GM04503 (cell line): ENCODE results near the gene PAX8.

Experiments
- DNase-seq: peaks from one replicate; pipeline ENCODE4 v3.0.0-alpha.2; 2012; ENCODE audit warnings: low read depth

PAX8 gene

DNA sequence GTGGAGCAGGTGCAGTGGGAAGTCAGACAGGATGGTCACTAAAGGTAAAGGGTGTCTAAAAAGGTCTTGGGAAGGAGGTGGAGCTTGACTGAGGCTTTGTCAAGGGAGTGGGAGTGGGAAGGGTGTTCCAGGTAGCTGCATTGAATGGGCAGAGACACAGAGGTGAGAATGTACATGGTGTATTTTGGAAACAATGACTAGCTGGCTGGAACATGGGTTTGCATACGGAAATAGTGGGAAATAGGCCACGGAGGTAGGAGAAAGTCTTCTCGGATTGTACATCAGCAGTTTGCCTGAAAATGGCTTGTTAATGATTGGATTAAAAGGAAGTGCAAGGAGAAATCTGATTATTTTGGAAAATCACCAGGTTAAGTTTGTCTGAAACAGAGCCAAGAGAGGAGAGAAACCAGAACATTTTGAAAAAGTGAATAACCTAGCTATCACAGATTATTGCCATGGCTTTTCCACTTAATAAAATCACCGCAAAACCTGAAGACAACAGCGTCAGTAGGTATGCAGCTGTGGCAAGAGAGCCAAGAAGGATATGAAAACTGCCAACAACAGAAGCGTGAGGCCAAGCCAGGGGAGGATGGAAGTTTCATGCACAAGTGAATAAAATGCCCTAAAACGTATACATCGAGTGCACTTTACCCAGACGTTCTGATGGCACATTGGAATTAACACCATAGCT, 13.9 kb downstream of the PAX8 start:
- no peak for DNase-seq

DNA sequence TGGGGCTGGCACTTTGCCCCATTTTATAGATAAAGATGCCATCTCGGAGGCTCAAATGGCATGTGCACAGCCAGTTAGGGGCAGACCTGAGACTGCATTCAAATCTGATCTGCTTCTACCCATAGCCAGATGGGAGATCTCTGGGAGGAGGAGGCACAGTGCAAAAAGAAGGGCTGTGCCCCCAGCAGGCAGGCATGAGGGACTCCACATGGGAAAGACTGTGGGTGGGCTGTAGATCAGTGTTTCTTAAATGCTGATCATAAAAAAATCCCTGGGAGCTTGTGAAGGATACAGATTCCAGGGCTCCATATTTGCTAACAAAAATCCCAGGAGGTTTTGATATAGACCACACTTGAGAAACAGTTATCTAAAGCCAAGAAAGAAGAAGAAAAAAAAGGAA, 15.2 kb downstream of the PAX8 start:
- no peak for DNase-seq

DNA sequence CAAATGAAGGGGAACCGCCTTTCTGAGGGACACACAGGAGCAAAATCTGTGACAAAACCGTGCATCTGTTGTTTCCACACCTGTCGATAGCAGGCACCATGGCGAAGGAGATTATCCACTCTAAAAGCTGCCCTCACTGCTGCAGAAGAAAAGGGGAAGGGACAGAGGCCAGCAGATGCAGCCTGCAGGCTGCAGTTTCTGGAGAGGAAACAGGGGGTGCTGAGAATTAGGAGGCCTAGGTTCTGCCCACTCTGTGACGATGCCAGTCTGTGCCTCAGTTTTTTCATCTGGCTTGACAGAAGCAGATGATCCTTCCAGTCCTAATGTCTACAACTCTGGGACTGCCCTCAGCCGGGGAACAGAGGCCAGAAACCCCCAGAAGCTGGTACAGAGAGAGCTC, 17.7 kb downstream of the PAX8 start:
- DNase-seq = no peak

DNA sequence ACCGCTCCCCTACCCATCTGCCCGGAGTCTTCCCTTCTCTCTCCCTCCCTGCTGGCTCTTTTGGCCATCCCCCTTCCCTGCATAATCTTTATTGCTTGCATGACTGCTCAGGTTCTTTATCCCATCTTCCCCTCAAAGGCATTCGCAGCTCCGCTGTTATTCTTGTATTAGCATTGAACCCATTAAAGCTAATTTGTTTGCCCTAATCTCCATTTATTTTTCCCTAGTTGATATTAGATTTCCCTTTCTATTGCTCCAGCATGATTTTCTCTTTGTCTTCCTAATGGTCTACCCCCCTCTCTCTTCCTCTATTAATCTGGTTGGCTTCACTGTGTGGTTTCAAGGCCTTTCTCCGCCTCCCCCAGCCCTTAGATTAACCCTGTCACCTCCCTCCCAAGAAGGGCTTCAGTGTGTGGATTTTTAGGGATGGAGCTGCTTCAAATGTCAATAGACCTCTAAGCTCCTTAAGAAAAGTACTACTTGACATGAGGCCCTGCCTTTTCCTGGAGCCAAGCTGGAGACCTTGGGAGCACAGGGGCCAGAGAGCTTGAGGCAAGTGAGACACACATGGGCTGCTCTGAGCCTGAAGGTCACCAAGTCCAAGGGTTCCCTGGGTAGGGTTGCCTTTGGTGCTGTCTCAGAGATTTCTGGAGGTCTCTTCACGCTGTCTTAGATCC, 20.1 kb downstream of the PAX8 start:
- no peak for DNase-seq

DNA sequence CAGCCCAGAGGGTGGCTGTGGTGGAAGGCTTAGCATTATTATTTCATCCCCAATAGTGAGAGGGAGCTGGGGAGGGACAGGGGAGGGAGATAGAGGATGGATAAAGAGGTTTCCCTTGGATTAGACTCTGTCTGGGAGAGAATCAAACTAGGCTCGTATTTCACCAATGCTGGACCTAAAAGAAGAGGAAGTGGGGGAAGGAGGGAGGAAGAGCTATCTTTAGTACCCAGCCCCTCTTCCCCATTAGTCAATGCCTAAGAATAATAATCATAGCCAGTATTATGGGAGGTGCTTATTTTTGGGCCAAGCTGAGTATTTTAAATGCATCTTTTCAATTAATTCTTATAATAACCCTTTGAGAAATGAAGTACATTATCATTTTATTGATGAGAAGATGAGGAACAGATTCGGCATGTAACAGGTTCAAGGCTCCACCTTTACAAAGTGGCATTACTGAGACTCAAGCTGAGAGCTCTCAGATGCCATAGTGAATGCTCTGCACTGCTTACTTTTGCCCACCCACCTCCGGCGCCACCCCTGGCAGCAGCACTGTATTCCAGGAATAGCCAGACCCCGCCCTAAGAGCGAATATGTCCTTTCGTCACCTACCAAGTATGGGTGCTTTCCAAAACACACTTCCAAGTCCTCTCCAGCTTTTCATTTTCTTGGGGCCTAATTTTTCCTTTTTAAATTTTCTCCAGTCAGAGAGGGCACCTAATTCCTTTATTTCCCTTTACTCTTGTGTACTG, 21.0 kb downstream of the PAX8 start:
- DNase-seq = no peak

DNA sequence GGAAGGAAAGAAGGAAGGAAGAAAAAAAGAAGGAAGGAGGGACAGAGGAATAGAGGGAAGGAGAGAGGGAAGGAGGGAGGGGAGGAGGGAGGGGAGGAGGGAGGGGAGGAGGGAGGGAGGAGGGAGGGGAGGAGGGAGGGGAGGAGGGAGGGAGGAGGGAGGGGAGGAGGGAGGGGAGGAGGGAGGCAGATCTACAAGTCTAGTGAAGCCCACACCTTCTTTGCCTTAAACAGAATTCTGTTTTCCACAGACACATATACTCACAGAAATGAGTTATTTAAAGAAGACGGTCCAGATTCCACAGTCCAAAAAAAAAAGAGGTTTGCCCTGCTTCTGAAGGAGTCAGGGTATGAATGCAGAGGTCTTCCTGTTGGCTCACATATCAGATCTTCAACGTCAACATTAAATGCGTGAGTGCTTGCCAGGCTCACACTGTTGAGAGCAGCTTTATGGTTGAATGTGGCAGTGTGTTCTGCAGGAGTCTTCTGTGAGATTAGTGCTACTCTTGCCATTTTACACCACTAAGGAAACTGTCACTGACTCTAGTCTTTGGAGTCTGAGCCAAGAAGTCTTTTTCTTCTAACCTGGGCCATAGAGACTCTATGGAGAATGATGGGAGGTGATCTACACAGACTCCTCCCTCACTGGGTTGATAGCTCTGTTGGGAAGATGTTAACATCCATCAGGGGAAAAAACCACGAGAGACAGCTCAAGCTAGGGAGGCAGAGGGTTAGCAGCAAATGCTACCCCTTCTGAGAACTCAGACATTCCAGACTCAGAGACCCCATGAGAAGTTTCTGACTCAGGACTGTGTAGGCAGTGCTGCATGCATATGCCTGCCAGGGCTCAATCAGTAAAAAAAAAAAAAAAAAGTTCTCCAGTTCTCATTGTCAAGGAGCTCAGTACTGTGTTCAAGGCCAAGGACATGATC, 23.3 kb downstream of the PAX8 start:
- DNase-seq = no peak

DNA sequence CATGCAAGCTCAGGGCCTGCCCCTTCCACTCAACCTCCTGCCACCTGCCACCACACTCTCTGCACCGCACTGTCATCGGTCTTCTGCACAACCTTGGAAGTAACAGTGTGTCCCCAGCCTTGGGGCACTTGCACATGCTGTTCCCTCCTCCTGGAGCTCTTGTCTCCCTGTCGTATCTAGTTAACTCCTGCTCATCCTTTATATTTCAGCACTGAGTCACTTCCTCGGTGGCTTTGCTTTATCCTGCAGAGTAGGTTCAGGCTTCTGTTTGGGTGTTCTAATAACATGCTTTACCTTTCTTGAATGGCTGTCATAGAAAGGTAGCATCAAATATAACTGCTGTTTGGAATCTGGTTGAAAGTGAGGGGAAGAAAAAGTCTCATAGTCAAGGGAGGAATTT, 25.3 kb downstream of the PAX8 start:
- DNase-seq = no peak

DNA sequence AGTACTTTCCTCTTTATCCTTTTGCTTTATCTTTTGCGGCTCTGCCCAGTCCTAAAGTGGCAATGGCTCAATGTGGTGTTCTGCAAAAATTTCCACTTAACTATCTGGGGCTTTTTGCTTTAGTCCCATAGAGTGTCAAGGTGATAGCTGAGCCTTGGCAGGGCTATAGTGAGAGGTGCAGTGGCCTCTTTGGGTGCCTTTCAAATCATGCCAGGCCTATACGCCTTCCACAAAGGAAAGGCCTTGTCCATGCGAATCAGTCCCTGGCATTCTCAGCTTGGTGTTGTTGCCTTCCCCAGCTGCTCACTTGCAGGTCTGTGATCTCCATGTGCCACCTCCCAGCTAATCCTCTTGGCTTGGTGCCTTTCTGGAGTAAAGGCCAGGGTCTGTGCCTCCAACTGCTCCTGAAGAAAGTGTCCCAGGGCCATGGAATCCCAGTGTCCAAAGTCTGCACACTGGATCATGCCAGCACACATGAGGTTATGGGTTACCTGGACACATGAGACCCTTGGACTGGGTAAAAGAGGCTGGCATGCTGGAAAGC, 26.6 kb downstream of the PAX8 start:
- DNase-seq = no peak

DNA sequence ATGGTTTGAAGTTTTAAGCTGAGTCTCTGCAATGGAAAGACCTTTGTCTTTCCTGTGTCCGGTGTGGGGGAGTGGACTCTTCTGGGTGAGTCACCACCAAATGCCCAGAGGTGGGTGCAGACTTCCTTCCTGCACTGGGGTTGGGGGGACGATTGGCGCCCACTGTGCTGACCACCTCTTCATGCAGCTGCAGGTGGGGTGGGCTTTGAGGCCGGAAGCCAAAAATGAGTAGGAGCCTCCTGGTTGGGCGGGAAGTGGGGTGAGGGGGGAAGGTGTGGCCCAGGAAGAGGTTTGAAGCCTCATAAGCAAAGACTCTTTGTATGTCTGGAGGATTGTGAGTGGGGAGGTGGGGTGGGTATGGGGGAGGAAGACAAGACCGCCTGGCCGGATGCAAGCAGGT, 27.6 kb downstream of the PAX8 start:
- no peak for DNase-seq

DNA sequence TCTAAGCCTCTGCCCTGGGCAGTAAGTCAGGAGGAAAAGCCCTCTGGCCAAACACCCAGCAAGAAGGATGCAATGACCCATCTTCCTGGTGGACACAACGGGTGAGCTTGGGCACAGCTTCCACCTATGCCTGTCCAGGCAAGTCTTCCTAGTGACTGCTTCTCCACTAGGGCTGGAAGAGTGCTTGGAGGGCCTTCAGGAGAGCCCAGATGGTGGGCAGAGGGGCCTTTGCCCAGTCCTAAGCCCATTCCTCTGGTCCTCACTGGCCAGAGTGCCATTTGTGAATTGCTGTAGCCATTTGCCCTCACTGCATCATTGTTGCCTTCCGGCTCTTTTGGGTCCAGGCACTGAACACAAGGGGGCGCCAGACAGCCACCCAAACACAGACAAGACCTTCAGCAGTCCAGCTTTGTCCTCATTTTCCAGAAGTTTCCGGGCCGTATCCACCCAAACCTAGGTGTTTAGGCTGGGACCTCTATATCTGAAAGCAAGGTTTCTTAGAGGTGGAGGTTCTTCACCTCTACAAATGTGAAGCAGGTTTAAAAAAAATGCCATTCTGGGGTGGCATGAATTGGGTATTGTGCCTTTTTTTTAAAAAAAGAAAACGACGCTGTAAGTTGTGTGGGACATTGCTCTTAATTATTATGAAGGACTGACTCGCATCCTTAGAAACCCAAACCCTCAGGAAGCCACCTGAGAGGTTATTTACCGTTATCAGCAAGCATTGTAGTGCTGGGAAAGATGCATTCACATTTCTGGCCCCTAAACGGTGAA, 29.5 kb downstream of the PAX8 start:
- no peak for DNase-seq

DNA sequence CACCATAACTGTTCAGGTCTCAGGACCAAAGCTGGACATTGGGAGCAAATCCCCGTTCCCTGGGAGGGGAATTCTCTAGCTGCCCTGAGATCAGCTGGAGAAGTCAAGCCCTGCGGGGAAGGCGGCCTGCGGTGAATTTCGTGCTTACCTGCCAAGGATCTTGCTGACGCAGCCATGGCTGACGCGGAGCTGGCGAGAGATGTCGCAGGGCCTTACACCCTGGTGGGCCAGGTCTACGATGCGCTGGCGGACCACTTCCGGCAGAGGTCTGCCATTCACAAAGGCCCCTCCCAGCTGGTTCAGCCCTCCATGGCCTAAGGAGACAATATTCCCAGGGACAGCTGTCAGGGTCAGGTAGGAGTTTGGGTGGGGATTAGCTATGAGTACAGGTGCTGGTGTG, 32.1 kb downstream of the PAX8 start:
- no peak for DNase-seq

DNA sequence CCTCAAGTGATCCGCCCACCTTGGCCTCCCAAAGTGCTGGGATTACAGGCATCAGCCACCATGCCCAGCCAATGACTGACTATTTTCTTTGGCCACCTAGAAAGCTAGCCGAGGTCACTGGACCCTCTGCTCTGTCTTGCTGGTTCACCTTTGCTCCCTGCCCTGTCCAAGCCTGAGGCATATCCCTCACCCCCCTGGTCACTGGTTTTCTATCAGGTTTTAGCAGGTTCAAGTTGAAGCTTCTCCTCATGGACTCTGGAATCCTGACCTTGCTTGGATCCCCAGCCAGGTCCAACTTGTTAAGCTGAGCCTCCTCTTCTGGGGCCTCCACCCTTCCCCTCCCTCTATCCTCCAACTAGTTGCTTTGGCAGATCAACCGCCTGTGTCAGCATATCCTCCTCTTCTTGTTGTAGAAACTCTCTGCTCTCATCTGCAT, 33.4 kb downstream of the PAX8 start:
- no peak for DNase-seq

DNA sequence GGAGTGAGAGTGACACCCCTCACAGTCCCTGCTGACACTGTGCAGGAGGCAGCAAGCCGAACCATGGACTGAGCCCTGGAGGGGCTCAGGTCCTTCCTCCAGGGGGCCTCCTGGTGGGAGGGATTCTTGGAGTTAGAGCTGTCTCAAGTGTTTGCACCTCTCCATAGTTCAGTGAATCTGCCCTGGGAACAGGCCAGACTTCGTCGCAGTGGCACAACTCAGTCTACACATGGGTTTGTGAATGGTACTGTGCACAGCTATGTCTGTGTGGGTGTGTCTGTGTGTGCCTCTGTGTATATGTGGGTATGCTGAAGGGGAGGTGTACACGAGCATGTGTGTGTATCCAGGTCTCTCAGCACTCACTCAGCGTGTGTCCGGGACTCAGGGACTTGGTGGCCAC, 36.4 kb downstream of the PAX8 start:
- no peak for DNase-seq

DNA sequence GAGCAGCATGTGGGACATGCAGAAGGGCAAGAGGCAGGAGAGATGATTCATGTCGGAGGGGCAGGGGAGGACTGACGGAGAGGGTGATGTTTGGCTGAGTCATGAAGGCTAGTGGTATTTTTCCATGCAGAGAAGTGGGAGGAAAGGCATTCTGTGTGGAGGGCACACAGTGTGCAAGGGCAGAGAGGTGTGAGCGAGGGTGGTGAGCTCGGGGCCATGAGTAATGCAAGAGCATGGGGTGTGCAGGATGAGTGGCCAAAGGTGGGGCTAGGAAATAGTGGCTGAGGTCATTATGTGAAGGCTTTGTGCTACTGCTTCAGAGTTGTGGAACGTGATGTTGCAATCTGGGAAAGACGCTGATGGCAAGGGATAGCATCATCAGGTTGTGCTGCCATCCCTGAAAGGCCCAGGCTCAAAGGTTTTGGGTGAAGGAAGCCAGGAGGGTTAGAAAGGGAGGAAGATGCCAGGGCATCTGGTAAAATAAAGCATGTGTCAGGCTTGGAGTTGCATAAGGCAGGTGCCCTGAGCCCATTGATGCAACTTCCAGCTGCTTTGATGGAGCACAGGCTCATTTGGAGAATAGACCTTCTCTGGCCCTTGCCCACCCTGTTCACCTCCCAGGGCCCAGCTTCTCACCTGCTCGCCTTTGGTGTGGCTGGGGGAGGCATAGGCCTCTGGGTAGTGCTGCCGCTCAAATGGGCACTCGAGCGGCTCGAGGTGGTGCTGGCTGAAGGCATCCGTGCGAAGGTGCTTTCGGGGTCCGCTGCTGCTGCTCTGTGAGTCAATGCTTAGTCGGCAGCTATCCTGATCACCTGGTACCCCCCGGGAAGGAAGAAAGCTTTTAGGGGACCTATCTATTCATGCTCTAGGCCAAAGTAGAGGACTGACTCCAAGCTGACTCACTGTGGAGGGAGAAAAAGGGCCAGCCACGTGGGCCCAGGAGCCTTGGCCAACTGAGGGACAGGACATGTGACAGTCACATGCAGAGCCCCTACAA, 37.5 kb downstream of the PAX8 start:
- DNase-seq = peak; percentile 98

DNA sequence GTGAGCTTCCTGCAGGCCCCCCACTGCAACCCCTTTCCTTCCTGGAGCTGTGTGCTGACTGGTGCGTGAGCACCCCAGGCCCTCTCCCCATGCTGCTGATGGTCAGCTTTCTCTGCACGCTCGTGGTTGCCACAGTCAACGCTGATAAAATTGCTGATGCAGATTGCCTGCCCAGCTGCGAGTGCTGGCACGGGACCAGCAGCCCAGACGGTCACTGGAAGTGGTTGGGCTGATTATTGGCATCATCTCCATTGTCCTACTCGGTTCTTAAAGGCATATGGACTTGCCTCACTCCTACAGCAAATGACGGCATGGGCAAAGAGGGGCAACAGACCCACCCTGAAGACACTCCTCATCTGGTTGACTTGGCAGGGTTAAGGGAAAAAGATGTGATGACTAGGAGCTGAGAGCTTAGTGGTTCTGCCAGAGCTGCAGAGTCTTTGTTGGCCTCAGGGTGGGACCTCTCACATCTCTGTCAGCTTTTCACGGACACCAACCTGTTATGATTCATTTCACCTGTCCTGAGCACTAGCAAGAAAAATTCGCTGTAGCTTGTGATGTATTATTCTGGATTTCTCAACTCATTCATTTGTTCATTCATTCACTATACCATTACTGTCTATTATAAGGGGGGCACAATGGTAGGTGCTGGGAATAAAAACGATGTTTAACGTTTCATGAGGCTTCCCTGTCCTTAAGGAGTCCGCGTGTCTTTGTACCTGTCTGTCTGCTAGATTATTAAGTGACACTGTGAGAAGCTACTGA, 38.4 kb downstream of the PAX8 start:
- peak; percentile 67 for DNase-seq

DNA sequence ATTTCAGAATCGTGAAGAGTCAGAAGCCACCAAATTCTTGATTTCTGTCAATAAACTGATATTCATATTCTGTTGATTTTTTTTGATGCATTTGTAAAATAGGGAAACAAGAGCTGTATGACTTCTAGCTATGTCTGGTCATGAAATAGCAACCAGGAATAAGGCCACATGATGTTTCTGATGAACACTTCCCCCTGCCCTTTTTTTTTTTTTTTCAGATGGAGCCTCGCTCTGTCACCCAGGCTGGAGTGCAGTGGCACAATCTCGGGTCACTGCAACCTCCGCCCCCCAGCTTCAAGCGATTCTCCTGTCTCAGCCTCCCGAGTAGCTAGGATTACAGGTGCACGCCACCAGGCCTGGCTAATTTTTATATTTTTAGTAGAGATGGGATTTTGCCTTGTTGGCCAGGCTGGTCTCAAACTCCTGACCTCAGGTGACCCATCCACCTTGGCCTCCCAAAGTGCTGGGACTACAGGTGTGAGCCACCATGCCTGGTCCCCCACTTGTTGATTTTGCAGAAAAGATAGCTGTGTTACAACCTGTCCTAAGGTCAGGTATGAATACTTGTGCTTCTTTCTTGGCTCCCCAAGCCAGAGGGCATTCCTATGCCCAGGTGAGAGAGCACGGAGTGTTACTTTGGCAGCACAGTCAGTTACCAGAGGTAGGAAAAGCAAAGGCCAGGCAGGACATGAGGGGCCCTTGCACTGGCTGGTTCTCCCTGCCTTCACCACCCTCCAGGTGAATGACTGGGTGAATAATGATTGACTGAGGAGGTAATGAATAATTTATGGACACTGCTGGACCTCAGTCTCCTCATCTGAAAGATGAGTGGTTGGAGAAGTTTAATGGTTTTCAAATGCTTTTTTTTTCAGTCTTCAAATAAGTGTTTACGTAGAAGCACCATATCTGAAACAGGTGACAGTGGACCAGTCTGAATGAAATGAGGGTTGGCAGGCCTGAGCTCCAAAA, 39.6 kb downstream of the PAX8 start:
- no peak for DNase-seq

DNA sequence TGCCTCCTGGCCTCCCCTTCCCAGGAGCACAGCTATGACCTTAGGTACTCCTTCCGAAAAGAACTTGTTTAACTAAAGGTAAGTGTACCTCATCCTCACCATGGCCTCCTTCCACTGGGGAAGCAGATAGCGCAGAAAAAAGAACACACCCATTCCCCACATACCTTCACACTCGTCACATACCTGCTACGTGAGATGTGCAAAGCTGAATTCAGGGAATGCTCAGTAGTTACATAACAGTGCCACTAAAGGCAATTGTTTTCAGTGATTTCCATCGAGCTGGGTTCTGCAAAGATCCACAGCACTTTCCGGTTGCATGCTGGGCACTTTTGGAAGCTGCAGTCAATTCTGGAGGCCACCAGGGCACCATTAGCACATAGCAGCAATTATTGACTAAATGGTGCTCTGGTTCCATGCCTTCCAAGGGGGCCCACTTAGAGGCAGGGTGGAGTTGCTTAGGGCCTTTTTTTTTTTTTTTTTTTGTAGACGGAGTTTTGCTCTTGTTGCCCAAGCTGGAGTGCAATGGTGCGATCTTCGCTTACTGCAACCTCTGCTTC, 41.0 kb downstream of the PAX8 start:
- no peak for DNase-seq
